Neural cell (in vitro differentiated cells): Measurements from ENCODE around the gene LLPH. TPM values are rescaled to one million over a fixed set of nuclear protein-coding genes. Genes with fewer than 3 reads are reported as not detected.

ENCODE experiments used
- H2AFZ ChIP-seq: fragments of 200-600, 300-800 bp; sonication (generic), shearing (Covaris generic); 2 replicates; pipeline ENCODE4 v1.6.0; 2014; ENCODE audit warnings: low read depth, mild to moderate bottlenecking, antibody characterized with exemption, low read length, moderate library complexity
- H3F3A ChIP-seq: fragments of 200-600 bp; shearing (Covaris generic); 2 replicates; pipeline ENCODE4 v1.6.1; 2016; ENCODE audit warnings: mild to moderate bottlenecking, moderate library complexity, mixed read lengths, antibody characterized with exemption, low read length; ENCODE audit not compliant: insufficient read depth, poor library complexity, severe bottlenecking
- H3K27ac ChIP-seq: fragments of 200-600, 300-800 bp; sonication (generic), shearing (Covaris generic); 2 replicates; pipeline ENCODE4 v1.5.1; 2014; ENCODE audit warnings: mild to moderate bottlenecking, low read length, moderate library complexity
- H3K27me3 ChIP-seq: fragments of 300-800, 200-600 bp; sonication (generic), shearing (Covaris generic); 2 replicates; pipeline ENCODE4 v1.6.0; 2014; ENCODE audit warnings: mild to moderate bottlenecking, low read depth, low read length, moderate library complexity; ENCODE audit not compliant: insufficient read depth
- H3K36me3 ChIP-seq: fragments of 300-800, 200-600 bp; sonication (generic), shearing (Covaris generic); 2 replicates; pipeline ENCODE4 v1.5.1; 2014; ENCODE audit warnings: mild to moderate bottlenecking, antibody characterized with exemption, low read length, moderate library complexity; ENCODE audit not compliant: insufficient read depth
- H3K4me2 ChIP-seq: fragments of 300-800, 200-600 bp; sonication (generic), shearing (Covaris generic); 2 replicates; pipeline ENCODE4 v1.6.0; 2014; ENCODE audit warnings: mild to moderate bottlenecking, low read length
- H3K4me3 ChIP-seq: fragments of 300-800, 200-600 bp; sonication (generic), shearing (Covaris generic); 2 replicates; pipeline ENCODE4 v1.5.1; 2014; ENCODE audit warnings: mild to moderate bottlenecking, low read length, moderate library complexity
- H3K79me2 ChIP-seq: fragments of 200-600 bp; shearing (Covaris generic); replicated peaks from 2 replicates; pipeline ENCODE4 v1.6.0; 2014; ENCODE audit warnings: mild to moderate bottlenecking, low read length, moderate library complexity; ENCODE audit not compliant: insufficient read depth
- H3K9ac ChIP-seq: fragments of 300-800, 200-600 bp; sonication (generic), shearing (Covaris generic); 2 replicates; pipeline ENCODE4 v1.6.1; 2016; ENCODE audit warnings: mild to moderate bottlenecking, low read length, mixed read lengths
- H3K9me2 ChIP-seq: fragments of 200-600 bp; shearing (Covaris generic); 2 replicates; pipeline ENCODE4 v1.6.1; 2016; ENCODE audit warnings: mild to moderate bottlenecking, low read length, mixed read lengths; ENCODE audit not compliant: insufficient read depth
- H3K9me3 ChIP-seq: fragments of 200-600, 300-800 bp; sonication (generic), shearing (Covaris generic); 2 replicates; pipeline ENCODE4 v1.6.1; 2016; ENCODE audit warnings: mild to moderate bottlenecking, mixed run types, low read length, moderate library complexity, mixed read lengths
- H4K20me1 ChIP-seq: fragments of 200-600 bp; shearing (Covaris generic); 2 replicates; pipeline ENCODE4 v1.6.1; 2016; ENCODE audit warnings: mild to moderate bottlenecking, mixed run types; ENCODE audit not compliant: insufficient read depth
- EP300 ChIP-seq: fragments of 450-650 bp; conservative IDR thresholded peaks from 2 replicates; pipeline ENCODE4 v1.6.1; 2014; ENCODE audit warnings: antibody characterized with exemption, mild to moderate bottlenecking, moderate library complexity; ENCODE audit not compliant: poor library complexity, severe bottlenecking
- EZH2 ChIP-seq: fragments of 200-600, 300-800 bp; shearing (Covaris generic), sonication (generic); IDR thresholded peaks from 2 replicates; pipeline ENCODE4 v1.6.1; 2014; ENCODE audit warnings: antibody characterized with exemption, low read length, borderline replicate concordance, mild to moderate bottlenecking; ENCODE audit not compliant: insufficient read depth, poor library complexity, severe bottlenecking
- MXI1 ChIP-seq: fragments of 450-650 bp; conservative IDR thresholded peaks from 2 replicates; pipeline ENCODE4 v1.6.1; 2014; ENCODE audit warnings: antibody characterized with exemption, mild to moderate bottlenecking; ENCODE audit not compliant: poor library complexity, severe bottlenecking
- POLR2AphosphoS5 ChIP-seq: IDR thresholded peaks from 2 replicates; pipeline ENCODE4 v1.6.1; 2012
- RAD21 ChIP-seq: fragments of 450-650 bp; conservative IDR thresholded peaks from 2 replicates; pipeline ENCODE4 v1.6.1; 2014; ENCODE audit warnings: antibody characterized with exemption, mild to moderate bottlenecking, moderate library complexity
- SMC3 ChIP-seq: fragments of 450-650 bp; conservative IDR thresholded peaks from 2 replicates; pipeline ENCODE4 v1.6.1; 2014; ENCODE audit warnings: antibody characterized with exemption, mild to moderate bottlenecking, moderate library complexity; ENCODE audit not compliant: poor library complexity
- TAF1 ChIP-seq: IDR thresholded peaks from 2 replicates; pipeline ENCODE4 v1.6.1; 2012; ENCODE audit warnings: low read depth
- polyA plus RNA-seq: library from polyadenylated mRNA; depleted of rRNA; stranded (reverse); fragments of >200 nt; gene quantifications from 2 replicates; pipeline ENCODE4 v1.2.3, GENCODE V29; 2014
- TF ChIP-seq, protein P1 (sequence below): fragments of 450-650 bp; IDR thresholded peaks from 2 replicates; pipeline ENCODE4 v1.5.1; 2014; ENCODE audit warnings: antibody characterized with exemption, mild to moderate bottlenecking, moderate library complexity; ENCODE audit not compliant: poor library complexity, severe bottlenecking
- TF ChIP-seq, protein P2 (sequence below): IDR thresholded peaks from 2 replicates; pipeline ENCODE4 v1.6.1; 2012; ENCODE audit warnings: borderline replicate concordance

LLPH gene
- polyA plus RNA-seq, 1 donor from 2014 or later, result 4.6 TPM

DNA sequence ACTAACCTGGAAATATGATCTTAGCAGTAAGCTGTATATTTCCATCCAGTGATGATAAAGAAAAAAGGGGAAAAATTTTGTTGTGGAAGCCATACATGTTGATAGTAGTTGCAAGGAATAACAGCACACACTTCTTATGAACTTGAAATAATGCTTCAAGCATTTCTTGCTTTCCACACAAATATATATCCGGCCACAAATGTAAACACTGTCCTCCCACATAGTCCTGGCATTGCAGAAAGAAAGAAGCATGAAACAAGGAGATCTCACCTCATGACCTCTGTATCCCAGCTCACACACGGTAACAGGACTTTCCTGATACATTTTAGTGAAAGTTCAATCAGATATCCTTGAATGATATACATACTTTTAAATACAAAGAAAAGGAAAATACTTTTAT, 56.0 kb downstream of the LLPH start:
- H3K79me2 ChIP-seq, result no peaks in the 10 kb centered on the region
- no peak overlapping the region for H2AFZ ChIP-seq
- H3K27me3 ChIP-seq, result no peaks in the 10 kb centered on the region
- no peak overlapping the region for H3K9ac ChIP-seq
- H3K4me3 ChIP-seq, result no peak overlapping the region
- no peak overlapping the region for H3K27ac ChIP-seq
- H3K36me3 ChIP-seq, result no peaks in the 10 kb centered on the region
- no peaks in the 10 kb centered on the region for H3K9me2 ChIP-seq
- H3F3A ChIP-seq, result no peaks in the 10 kb centered on the region
- H4K20me1 ChIP-seq, result no peaks in the 10 kb centered on the region
- H3K9me3 ChIP-seq, result no peaks in the 10 kb centered on the region
- TF ChIP-seq, protein P1, sequence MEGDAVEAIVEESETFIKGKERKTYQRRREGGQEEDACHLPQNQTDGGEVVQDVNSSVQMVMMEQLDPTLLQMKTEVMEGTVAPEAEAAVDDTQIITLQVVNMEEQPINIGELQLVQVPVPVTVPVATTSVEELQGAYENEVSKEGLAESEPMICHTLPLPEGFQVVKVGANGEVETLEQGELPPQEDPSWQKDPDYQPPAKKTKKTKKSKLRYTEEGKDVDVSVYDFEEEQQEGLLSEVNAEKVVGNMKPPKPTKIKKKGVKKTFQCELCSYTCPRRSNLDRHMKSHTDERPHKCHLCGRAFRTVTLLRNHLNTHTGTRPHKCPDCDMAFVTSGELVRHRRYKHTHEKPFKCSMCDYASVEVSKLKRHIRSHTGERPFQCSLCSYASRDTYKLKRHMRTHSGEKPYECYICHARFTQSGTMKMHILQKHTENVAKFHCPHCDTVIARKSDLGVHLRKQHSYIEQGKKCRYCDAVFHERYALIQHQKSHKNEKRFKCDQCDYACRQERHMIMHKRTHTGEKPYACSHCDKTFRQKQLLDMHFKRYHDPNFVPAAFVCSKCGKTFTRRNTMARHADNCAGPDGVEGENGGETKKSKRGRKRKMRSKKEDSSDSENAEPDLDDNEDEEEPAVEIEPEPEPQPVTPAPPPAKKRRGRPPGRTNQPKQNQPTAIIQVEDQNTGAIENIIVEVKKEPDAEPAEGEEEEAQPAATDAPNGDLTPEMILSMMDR, result no peak
- no peak for TF ChIP-seq SMC3
- TF ChIP-seq EZH2, result no peak
- TF ChIP-seq POLR2AphosphoS5, result no peak
- TF ChIP-seq, protein P2, sequence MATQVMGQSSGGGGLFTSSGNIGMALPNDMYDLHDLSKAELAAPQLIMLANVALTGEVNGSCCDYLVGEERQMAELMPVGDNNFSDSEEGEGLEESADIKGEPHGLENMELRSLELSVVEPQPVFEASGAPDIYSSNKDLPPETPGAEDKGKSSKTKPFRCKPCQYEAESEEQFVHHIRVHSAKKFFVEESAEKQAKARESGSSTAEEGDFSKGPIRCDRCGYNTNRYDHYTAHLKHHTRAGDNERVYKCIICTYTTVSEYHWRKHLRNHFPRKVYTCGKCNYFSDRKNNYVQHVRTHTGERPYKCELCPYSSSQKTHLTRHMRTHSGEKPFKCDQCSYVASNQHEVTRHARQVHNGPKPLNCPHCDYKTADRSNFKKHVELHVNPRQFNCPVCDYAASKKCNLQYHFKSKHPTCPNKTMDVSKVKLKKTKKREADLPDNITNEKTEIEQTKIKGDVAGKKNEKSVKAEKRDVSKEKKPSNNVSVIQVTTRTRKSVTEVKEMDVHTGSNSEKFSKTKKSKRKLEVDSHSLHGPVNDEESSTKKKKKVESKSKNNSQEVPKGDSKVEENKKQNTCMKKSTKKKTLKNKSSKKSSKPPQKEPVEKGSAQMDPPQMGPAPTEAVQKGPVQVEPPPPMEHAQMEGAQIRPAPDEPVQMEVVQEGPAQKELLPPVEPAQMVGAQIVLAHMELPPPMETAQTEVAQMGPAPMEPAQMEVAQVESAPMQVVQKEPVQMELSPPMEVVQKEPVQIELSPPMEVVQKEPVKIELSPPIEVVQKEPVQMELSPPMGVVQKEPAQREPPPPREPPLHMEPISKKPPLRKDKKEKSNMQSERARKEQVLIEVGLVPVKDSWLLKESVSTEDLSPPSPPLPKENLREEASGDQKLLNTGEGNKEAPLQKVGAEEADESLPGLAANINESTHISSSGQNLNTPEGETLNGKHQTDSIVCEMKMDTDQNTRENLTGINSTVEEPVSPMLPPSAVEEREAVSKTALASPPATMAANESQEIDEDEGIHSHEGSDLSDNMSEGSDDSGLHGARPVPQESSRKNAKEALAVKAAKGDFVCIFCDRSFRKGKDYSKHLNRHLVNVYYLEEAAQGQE, result no peak
- no peak for TF ChIP-seq TAF1
- TF ChIP-seq RAD21, result no peak
- no peak for TF ChIP-seq MXI1
- no peak for TF ChIP-seq EP300
- H3K4me2 ChIP-seq, result no peak overlapping the region

DNA sequence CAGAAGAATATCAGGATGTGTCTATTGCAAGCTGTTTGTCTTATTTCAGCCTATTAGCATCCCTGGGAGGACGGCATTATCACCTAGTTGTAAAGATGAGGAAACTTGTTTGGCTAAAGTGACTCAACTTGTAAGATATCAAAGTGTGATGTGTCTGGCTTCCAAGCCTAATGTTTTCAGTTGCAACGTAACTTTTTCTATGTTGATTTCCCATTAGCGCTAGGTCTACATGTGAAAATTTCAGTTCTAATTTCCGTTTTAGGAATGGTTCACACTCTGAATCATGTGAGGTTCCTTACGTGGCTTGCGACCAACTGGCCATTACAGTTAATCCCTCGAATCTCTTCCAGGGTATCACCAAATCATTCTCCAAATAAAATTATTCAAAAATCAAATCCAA, 58.0 kb downstream of the LLPH start:
- H2AFZ ChIP-seq, result no peak overlapping the region
- no peak overlapping the region for H3K27ac ChIP-seq
- no peak overlapping the region for H3K4me3 ChIP-seq
- no peaks in the 10 kb centered on the region for H3K9me3 ChIP-seq
- no peaks in the 10 kb centered on the region for H3K9me2 ChIP-seq
- TF ChIP-seq, protein P1, result no peak
- TF ChIP-seq EP300, result no peak
- TF ChIP-seq, protein P2, result no peak
- no peak overlapping the region for H3K9ac ChIP-seq
- H4K20me1 ChIP-seq, result no peaks in the 10 kb centered on the region
- no peaks in the 10 kb centered on the region for H3K27me3 ChIP-seq
- H3K79me2 ChIP-seq, result no peaks in the 10 kb centered on the region
- no peaks in the 10 kb centered on the region for H3K36me3 ChIP-seq
- no peaks in the 10 kb centered on the region for H3F3A ChIP-seq
- H3K4me2 ChIP-seq, result no peak overlapping the region
